HepG2 (cell line): ENCODE data around the gene SLC35F3. TPM values are rescaled to one million over a fixed set of nuclear protein-coding genes. Genes with fewer than 3 reads are reported as not detected.

Experiments used
- ATF3 ChIP-seq: sonication (generic); formaldehyde crosslinking; IDR thresholded peaks from 2 replicates; pipeline ENCODE4 v1.4.0; 2020; ENCODE audit warnings: missing genetic modification reagents
- CHD2 ChIP-seq: IDR thresholded peaks from 2 replicates; pipeline ENCODE4 v1.6.1; 2011; ENCODE audit warnings: low read depth, low read length, improper control_type of control experiment
- DDIT3 ChIP-seq: sonication (generic); formaldehyde crosslinking; IDR thresholded peaks from 2 replicates; pipeline ENCODE4 v1.4.0; 2020; ENCODE audit warnings: mild to moderate bottlenecking, missing genetic modification reagents
- ELF4 ChIP-seq: sonication (generic); formaldehyde crosslinking; IDR thresholded peaks from 2 replicates; pipeline ENCODE4 v1.5.0; 2020; ENCODE audit warnings: missing genetic modification reagents, mild to moderate bottlenecking, moderate library complexity, borderline replicate concordance
- MTF2 ChIP-seq: sonication (generic); formaldehyde crosslinking; IDR thresholded peaks from 2 replicates; pipeline ENCODE4 v1.5.0; 2020; ENCODE audit warnings: missing genetic modification reagents, borderline replicate concordance
- MYPOP ChIP-seq: sonication (generic); formaldehyde crosslinking; IDR thresholded peaks from 2 replicates; pipeline ENCODE4 v1.8.1; 2023; ENCODE audit warnings: mild to moderate bottlenecking, moderate library complexity, missing genetic modification reagents
- NCOA5 ChIP-seq: sonication (generic); formaldehyde crosslinking; IDR thresholded peaks from 2 replicates; pipeline ENCODE4 v1.4.0; 2020; ENCODE audit warnings: missing genetic modification reagents
- NR2F1 ChIP-seq, 2 experiments: fragments of 450-650 bp in 1 of 2; formaldehyde crosslinking in 1 of 2; IDR thresholded peaks; 2 replicates each; pipeline versions ENCODE4 v1.5.0 to v1.6.1; 2016 to 2020; ENCODE audit warnings: mild to moderate bottlenecking in 1 of 2, missing compliant biosample characterization in 1 of 2, missing genetic modification reagents in 1 of 2, moderate library complexity in 1 of 2
- PITX1 ChIP-seq: sonication (generic); formaldehyde crosslinking; IDR thresholded peaks from 2 replicates; pipeline ENCODE4 v1.5.1; 2020; ENCODE audit warnings: mild to moderate bottlenecking, missing genetic modification reagents
- POGK ChIP-seq: sonication (generic); formaldehyde crosslinking; conservative IDR thresholded peaks from 2 replicates; pipeline ENCODE4 v1.8.0; 2022; ENCODE audit warnings: mild to moderate bottlenecking, moderate library complexity, missing genetic modification reagents
- SMARCE1 ChIP-seq: fragments of 450-650 bp; IDR thresholded peaks from 2 replicates; pipeline ENCODE4 v1.6.1; 2017; ENCODE audit warnings: borderline replicate concordance
- TARDBP ChIP-seq: sonication (generic); formaldehyde crosslinking; IDR thresholded peaks from 2 replicates; pipeline ENCODE4 v1.8.0; 2022; ENCODE audit warnings: mild to moderate bottlenecking, missing genetic modification reagents
- THAP9 ChIP-seq: sonication (generic); formaldehyde crosslinking; IDR thresholded peaks from 2 replicates; pipeline ENCODE4; 2020; ENCODE audit warnings: missing genetic modification reagents, mild to moderate bottlenecking, borderline replicate concordance
- TOPORS ChIP-seq: sonication (generic); formaldehyde crosslinking; IDR thresholded peaks from 2 replicates; pipeline ENCODE4 v1.8.0; 2023; ENCODE audit warnings: mild to moderate bottlenecking, missing genetic modification reagents
- UBTF ChIP-seq: sonication (generic); formaldehyde crosslinking; IDR thresholded peaks from 2 replicates; pipeline ENCODE4 v1.4.0; 2020; ENCODE audit warnings: mild to moderate bottlenecking, missing genetic modification reagents
- ZBTB42 ChIP-seq: sonication (generic); formaldehyde crosslinking; IDR thresholded peaks from 2 replicates; pipeline ENCODE4 v1.5.0; 2020; ENCODE audit warnings: mild to moderate bottlenecking, missing genetic modification reagents
- ZNF207 ChIP-seq: fragments of 450-650 bp; IDR thresholded peaks from 2 replicates; pipeline ENCODE4 v1.6.1; 2016; ENCODE audit warnings: antibody characterized with exemption, borderline replicate concordance
- ZNF460 ChIP-seq: sonication (generic); formaldehyde crosslinking; IDR thresholded peaks from 2 replicates; pipeline ENCODE4 v1.5.1; 2020; ENCODE audit warnings: missing genetic modification reagents, mild to moderate bottlenecking, borderline replicate concordance
- ZNF589 ChIP-seq: sonication (generic); formaldehyde crosslinking; conservative IDR thresholded peaks from 2 replicates; pipeline ENCODE4 v1.8.0; 2022; ENCODE audit warnings: mild to moderate bottlenecking, moderate library complexity, missing genetic modification reagents
- ZNF747 ChIP-seq: sonication (generic); formaldehyde crosslinking; IDR thresholded peaks from 2 replicates; pipeline ENCODE4 v1.8.1; 2023; ENCODE audit warnings: missing genetic modification reagents, mild to moderate bottlenecking, borderline replicate concordance
- ZNF780A ChIP-seq: sonication (generic); formaldehyde crosslinking; IDR thresholded peaks from 2 replicates; pipeline ENCODE4 v1.8.0; 2022; ENCODE audit warnings: mild to moderate bottlenecking, missing genetic modification reagents, moderate library complexity
- polyA plus RNA-seq, 8 experiments: library from polyadenylated mRNA; depleted of rRNA in 3 of 8; stranded (reverse) in 7 of 8; unstranded in 1 of 8; fragments of >200 nt; fragmentation: Illumina TruSeq in 4 of 8; extraction: Trizol in 4 of 8; gene quantifications; 2 replicates each; pipeline versions ENCODE4 v1.2.1 to v1.2.3, GENCODE V29; 2011 to 2016; ENCODE audit warnings: low read depth in 4 of 8, missing spikeins in 1 of 8, mixed read lengths in 1 of 8; ENCODE audit not compliant: insufficient read depth in 1 of 8
- total RNA-seq, 5 experiments: library from RNA; depleted of rRNA; stranded (reverse); fragments of >200 nt; fragmentation: Illumina TruSeq; extraction: Trizol; gene quantifications; 2 replicates each; pipeline ENCODE4 v1.2.3, GENCODE V29; 2016; ENCODE audit warnings: low read depth in 1 of 5

Gene SLC35F3
- total and polyA plus RNA-seq, 2 of the 13 experiments (the other 11 are each of a cell fraction or from before 2014, with no cell fraction given): not detected

GRCh38 chr1:234327577-234328164, 423.2 kb downstream of the SLC35F3 start (continued):
- no peak; the same call in 1 of the 2 replicates for TF ChIP-seq THAP9 (CRISPR knock-in tag)
- TF ChIP-seq ATF3 (CRISPR knock-in tag): no peak
- no peak for TF ChIP-seq DDIT3 (CRISPR knock-in tag)
- TF ChIP-seq TARDBP (CRISPR knock-in tag): peak; percentile 86
- TF ChIP-seq ZNF460: peak; percentile 52; the same call in 1 of the 2 replicates
- no peak for TF ChIP-seq ZNF780A
- peak; percentile 78; the same call in 1 of the 2 replicates for TF ChIP-seq PITX1
- TF ChIP-seq ZBTB42 (CRISPR knock-in tag): no peak
- peak; percentile 75; the same call in 1 of the 2 replicates for TF ChIP-seq POGK (CRISPR knock-in tag)
- no peak for TF ChIP-seq ZNF589 (CRISPR knock-in tag)
- TF ChIP-seq NR2F1 (CRISPR knock-in tag; IDR thresholded peaks at IDR 0.05): peak in 1 of 2 experiments; percentile 29; a peak in 1 of 4 replicates
- no peak for TF ChIP-seq CHD2
- TF ChIP-seq ZNF207: no peak
- no peak for TF ChIP-seq ZNF747 (CRISPR knock-in tag)
- no peak for TF ChIP-seq NCOA5 (CRISPR knock-in tag)
- no peak for TF ChIP-seq ELF4 (CRISPR knock-in tag)
- TF ChIP-seq MYPOP (CRISPR knock-in tag): no peak
- peak; percentile 46; the same call in 1 of the 2 replicates for TF ChIP-seq UBTF
- peak; percentile 73; the same call in 1 of the 2 replicates for TF ChIP-seq TOPORS (CRISPR knock-in tag)
- TF ChIP-seq MTF2 (CRISPR knock-in tag): no peak
- TF ChIP-seq SMARCE1: no peak
